Activated naive CD4-positive, alpha-beta T cell treated with anti-CD3 and anti-CD28 coated beads, Interleukin-2, amount 50 U/mL, for 16 hours (primary cell): ENCODE measurements around the gene SPATA32.

Experiments
- DNase-seq: peaks from one replicate; pipeline ENCODE4 v3.0.0-alpha.2; 2020

Gene SPATA32

GRCh38 chr17:45244725-45245656, 16.9 kb downstream of the SPATA32 start:
- DNase-seq, result no peak

GRCh38 chr17:45243750-45244149, 18.1 kb downstream of the SPATA32 start:
- DNase-seq, result no peak

- no peak for DNase-seq
Measured at GRCh38 chr17:45242029-45242414, 19.9 kb downstream of the SPATA32 start.

DNA sequence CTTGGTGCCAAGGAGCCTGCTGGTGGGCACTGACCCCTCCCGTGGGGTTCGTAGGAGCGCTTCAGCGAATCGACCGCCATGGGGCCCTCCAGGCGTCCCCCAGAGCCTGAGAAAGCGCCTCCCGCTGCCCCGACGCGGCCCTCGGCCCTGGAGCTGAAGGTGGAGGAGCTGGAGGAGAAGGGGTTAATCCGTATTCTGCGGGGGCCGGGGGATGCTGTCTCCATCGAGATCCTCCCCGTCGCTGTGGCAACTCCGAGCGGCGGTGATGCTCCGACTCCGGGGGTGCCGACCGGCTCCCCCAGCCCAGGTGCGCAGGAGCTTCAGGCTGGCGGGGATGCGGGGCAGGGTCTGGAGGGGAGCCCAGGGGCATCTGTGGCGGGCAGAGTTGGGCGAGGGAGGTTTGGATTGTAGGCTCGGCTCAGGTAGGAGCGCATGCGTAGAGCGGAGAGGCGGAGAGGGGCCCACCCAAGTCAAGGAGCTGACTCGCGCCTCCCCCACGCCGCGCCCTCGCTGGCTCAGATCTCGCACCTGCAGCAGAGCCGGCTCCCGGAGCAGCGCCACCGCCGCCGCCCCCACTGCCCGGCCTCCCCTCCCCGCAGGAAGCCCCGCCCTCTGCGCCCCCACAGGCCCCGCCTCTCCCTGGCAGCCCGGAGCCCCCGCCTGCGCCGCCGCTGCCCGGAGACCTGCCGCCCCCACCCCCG, 20.4 kb downstream of the SPATA32 start:
- DNase-seq, result no peak

DNA sequence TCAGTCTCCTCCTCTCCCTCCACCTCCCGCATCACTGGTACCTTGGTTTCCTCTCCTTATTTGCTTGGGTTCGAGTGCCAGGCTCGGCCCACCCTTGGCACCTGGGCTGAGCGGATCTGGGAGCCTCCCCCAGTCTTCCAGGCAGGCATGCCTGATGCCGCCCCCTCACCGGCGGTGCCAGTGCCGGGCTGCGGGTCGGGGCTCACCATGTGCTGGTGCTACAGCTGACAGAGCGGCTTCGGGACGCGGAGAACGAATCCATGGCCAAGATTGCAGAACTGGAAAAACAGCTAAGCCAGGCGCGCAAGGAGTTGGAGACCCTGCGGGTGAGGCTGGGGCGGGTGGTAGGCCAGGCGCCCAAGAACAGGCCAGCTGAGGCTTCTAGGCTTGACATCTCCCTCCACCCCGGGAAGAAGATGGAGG, 21.0 kb downstream of the SPATA32 start:
- DNase-seq, result no peak

- DNase-seq, result no peak
Measured at GRCh38 chr17:45238155-45238774, 23.6 kb downstream of the SPATA32 start.

GRCh38 chr17:45237686-45238085, 24.2 kb downstream of the SPATA32 start:
- DNase-seq, result no peak

GRCh38 chr17:45236282-45236606, 25.6 kb downstream of the SPATA32 start:
- DNase-seq, result no peak

- DNase-seq, result peak; percentile 79
Measured at GRCh38 chr17:45235416-45236281, 26.2 kb downstream of the SPATA32 start.

DNA sequence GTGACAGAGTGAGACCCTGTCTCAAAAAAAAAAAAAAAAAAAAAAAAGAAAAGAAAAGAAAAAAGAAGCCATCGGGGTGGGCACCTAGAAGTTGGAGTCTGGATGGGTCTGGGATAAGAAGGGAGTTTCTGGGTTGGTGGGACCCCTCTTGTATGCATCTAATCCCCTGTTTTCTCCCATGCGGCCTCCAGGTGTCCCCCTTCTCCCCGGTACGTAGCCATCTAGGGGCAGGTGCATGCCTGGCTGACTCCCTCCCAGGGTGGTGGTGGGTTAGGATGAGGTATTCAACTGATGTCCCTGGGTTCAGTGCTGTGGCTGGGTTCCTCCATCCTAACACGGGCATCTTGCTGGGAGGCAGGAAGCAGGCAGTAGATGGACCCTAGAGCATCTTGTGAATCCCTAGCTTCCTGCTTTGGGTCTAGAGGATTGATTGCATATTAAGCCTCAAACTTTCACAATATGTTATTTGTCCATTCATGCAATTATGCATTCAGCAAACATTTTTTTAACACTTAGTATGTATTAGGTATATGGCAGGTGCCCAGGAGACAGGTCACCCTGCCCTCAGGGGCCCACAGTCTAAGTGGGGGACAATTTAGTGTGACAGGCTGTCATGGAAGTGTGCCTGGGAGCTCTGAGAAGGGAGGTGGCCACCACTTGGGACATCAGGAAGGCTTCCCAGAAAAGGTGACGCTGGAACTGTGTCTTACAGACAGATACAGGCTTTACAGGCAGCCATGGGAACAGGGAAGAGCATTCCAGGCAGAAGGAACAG, 27.1 kb downstream of the SPATA32 start:
- DNase-seq, result peak; percentile 58

DNA sequence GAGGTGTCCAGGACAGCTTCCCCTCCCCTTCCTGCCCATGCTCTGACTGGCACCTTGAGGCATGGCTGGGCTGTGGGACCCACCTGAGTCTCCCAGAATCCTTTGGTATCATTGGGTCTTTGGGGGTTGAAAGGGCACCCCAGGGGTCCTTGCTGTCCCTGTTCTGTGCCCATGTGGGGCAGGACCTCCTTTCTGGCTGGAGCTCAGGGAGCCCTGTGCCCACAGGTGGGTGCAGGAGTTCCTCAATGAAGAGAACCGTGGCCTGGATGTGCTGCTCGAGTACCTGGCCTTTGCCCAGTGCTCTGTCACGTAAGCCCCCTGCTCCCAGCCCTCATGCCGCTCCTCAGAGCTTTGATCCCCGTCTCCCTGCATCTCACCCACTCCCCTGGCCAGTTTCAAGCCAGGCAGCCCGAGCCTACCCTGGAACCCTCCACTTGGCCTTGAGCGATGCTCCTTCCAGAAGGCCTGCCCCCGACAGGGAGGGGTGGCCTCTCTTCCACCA, 28.4 kb downstream of the SPATA32 start:
- no peak for DNase-seq

- DNase-seq, result no peak
Measured at GRCh38 chr17:45232514-45233422, 29.1 kb downstream of the SPATA32 start.

GRCh38 chr17:45231481-45232116, 30.3 kb downstream of the SPATA32 start:
- DNase-seq, result no peak

DNA sequence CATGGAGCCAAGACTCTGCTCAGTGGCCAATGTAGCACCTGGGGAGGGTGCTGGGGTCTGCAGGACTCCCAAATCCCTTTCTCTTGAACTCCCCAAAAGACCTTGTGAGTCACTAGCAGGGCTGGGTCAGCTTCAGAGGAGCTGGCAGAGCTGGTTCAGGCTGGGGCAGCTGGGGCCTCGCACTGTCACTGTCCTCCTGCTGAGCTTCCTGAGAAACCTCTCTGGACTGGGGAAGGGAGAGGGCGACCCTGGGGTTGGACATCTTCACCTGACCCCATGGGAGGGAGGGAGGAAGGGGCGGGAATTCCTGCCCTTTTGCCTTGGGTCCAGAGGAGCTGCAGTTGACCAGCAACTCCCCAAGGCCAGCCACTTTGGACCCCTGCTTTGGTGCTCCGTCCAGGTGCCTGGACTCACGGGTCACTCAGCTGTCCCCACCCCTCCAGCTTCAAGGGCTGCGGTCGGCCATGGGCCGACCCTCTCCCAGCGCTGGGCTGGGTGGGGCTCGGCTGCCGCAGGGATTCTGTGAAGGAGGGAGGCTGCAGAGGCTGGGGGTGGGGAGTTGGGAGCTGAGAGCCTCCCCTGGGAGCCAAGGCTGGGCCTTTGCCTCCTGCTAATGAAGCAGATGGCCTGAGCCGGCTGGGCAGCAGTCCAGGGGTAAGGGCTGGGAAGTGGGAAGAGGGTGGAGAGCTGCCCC, 31.0 kb downstream of the SPATA32 start:
- no peak for DNase-seq

DNA sequence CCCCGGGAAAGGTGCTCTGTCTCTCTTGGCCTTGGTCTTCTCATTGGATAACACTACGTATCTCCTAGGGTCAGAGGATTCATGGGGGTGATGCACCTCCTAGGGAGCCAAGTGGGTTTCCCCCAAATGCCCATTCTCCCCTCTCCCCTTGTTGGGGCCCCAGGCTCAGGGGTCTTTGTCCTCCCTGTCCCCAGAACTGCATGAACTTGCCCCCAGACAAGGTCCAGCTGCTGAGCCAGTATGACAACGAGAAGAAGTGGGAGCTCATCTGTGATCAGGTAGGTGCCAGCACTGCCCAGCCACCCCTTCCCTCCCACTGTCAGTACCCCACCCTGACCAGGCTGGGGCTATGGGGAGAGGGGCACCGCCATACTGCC, 31.5 kb downstream of the SPATA32 start:
- no peak for DNase-seq

- no peak for DNase-seq
Measured at GRCh38 chr17:45229681-45230409, 32.0 kb downstream of the SPATA32 start.

GRCh38 chr17:45228763-45229539, 32.9 kb downstream of the SPATA32 start:
- DNase-seq, result peak; percentile 80
